SU-DHL-6 (cell line): Measurements from ENCODE around the gene PDE6D.

Experiments used
- H2AFZ ChIP-seq: fragments of 200-600 bp; sonication (generic); 2 replicates; pipeline ENCODE4 v1.6.1; 2014; ENCODE audit warnings: low read depth, mild to moderate bottlenecking, moderate library complexity, mixed read lengths, antibody characterized with exemption, low read length; ENCODE audit not compliant: severe bottlenecking
- H3F3A ChIP-seq: fragments of 200-600 bp; shearing (Covaris generic); 2 replicates; pipeline ENCODE4 v1.6.0; 2016; ENCODE audit warnings: antibody characterized with exemption, mild to moderate bottlenecking; ENCODE audit not compliant: insufficient read depth
- H3K27ac ChIP-seq: fragments of 200-600 bp; sonication (generic); 2 replicates; pipeline ENCODE4 v1.5.1; 2016; ENCODE audit warnings: low read depth, mild to moderate bottlenecking, low read length, moderate library complexity, mixed read lengths
- H3K27me3 ChIP-seq: fragments of 200-600 bp; sonication (generic), shearing (Covaris generic); 2 replicates; pipeline ENCODE4 v1.6.0; 2014; ENCODE audit warnings: mild to moderate bottlenecking, low read length
- H3K36me3 ChIP-seq: fragments of 200-600 bp; sonication (generic); 2 replicates; pipeline ENCODE4 v1.6.1; 2014; ENCODE audit warnings: mild to moderate bottlenecking, low read length, mixed read lengths
- H3K4me2 ChIP-seq: fragments of 300-600, 200-600 bp; shearing (Covaris generic), sonication (generic); 2 replicates; pipeline ENCODE4 v1.6.0; 2014; ENCODE audit warnings: low read length, low read depth, mild to moderate bottlenecking; ENCODE audit not compliant: poor library complexity, severe bottlenecking
- H3K4me3 ChIP-seq: fragments of 200-600 bp; sonication (generic); 2 replicates; pipeline ENCODE4 v1.5.1; 2014; ENCODE audit warnings: antibody characterized with exemption, low read length, mild to moderate bottlenecking, mixed read lengths; ENCODE audit not compliant: insufficient read depth, poor library complexity, severe bottlenecking
- H3K79me2 ChIP-seq: fragments of 200-600 bp; sonication (generic); 2 replicates; pipeline ENCODE4 v1.6.1; 2014; ENCODE audit warnings: mild to moderate bottlenecking, low read length, moderate library complexity; ENCODE audit not compliant: insufficient read depth
- H3K9ac ChIP-seq: fragments of 200-600 bp; sonication (generic); 2 replicates; pipeline ENCODE4 v1.7.0; 2014; ENCODE audit warnings: mild to moderate bottlenecking, low read length
- H3K9me2 ChIP-seq: fragments of 200-600 bp; sonication (generic); replicated peaks from 2 replicates; pipeline ENCODE4 v1.6.1; 2014; ENCODE audit warnings: low read length; ENCODE audit not compliant: insufficient read depth
- H3K9me3 ChIP-seq: fragments of 200-600 bp; sonication (generic); 2 replicates; pipeline ENCODE4 v1.6.1; 2014; ENCODE audit warnings: low read length, mixed read lengths; ENCODE audit not compliant: insufficient read depth
- H4K20me1 ChIP-seq: fragments of 200-600 bp; sonication (generic); 2 replicates; pipeline ENCODE4 v1.6.1; 2014; ENCODE audit warnings: low read depth, mild to moderate bottlenecking, antibody characterized with exemption, low read length, moderate library complexity, mixed read lengths
- EZH2phosphoT487 ChIP-seq: fragments of 200-600 bp; sonication (generic), shearing (Covaris generic); conservative IDR thresholded peaks from 2 replicates; pipeline ENCODE4 v1.6.1; 2018; ENCODE audit warnings: mild to moderate bottlenecking, antibody characterized with exemption, low read length, moderate library complexity, mixed read lengths
- TF ChIP-seq, protein P1 (sequence below): fragments of 200-600 bp; sonication (generic); IDR thresholded peaks from one replicate; pipeline ENCODE4 v1.5.1; 2017; ENCODE audit warnings: antibody characterized with exemption, mild to moderate bottlenecking, low read length, moderate library complexity; ENCODE audit not compliant: insufficient read depth, poor library complexity, severe bottlenecking

The PDE6D gene

GRCh38 chr2:231764124-231764523 is 17.0 kb downstream of the PDE6D start:
- Histone ChIP-seq H3K27ac (no peak overlapping the region), H3K9me3 (no peaks in the 10 kb centered on the region), H3F3A (0 out of 2 replicates have a peak, but pooled peaks cover 8% of the 10 kb centered on the region), H3K4me3 (no peak overlapping the region), H3K4me2 (no peak overlapping the region), H3K79me2 (no peaks in the 10 kb centered on the region), H3K9me2 (no peaks in the 10 kb centered on the region), H3K27me3 (no peaks in the 10 kb centered on the region), H4K20me1 (no peaks in the 10 kb centered on the region; the same call in 1 of the 2 replicates), H3K9ac (no peak overlapping the region), H3K36me3 (no peaks in the 10 kb centered on the region), H2AFZ (no peak overlapping the region)
- TF ChIP-seq, protein P1, sequence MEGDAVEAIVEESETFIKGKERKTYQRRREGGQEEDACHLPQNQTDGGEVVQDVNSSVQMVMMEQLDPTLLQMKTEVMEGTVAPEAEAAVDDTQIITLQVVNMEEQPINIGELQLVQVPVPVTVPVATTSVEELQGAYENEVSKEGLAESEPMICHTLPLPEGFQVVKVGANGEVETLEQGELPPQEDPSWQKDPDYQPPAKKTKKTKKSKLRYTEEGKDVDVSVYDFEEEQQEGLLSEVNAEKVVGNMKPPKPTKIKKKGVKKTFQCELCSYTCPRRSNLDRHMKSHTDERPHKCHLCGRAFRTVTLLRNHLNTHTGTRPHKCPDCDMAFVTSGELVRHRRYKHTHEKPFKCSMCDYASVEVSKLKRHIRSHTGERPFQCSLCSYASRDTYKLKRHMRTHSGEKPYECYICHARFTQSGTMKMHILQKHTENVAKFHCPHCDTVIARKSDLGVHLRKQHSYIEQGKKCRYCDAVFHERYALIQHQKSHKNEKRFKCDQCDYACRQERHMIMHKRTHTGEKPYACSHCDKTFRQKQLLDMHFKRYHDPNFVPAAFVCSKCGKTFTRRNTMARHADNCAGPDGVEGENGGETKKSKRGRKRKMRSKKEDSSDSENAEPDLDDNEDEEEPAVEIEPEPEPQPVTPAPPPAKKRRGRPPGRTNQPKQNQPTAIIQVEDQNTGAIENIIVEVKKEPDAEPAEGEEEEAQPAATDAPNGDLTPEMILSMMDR: no peak
- no peak for TF ChIP-seq EZH2phosphoT487

- Histone ChIP-seq H3K4me2 (no peak overlapping the region), H4K20me1 (no peaks in the 10 kb centered on the region; the same call in 1 of the 2 replicates), H3K79me2 (no peaks in the 10 kb centered on the region), H2AFZ (no peak overlapping the region), H3F3A (0 out of 2 replicates have a peak, but pooled peaks cover 8% of the 10 kb centered on the region), H3K9me3 (no peaks in the 10 kb centered on the region), H3K9me2 (no peaks in the 10 kb centered on the region), H3K4me3 (no peak overlapping the region), H3K27me3 (no peaks in the 10 kb centered on the region), H3K27ac (no peak overlapping the region), H3K36me3 (no peaks in the 10 kb centered on the region), H3K9ac (no peak overlapping the region)
- TF ChIP-seq EZH2phosphoT487: no peak
- TF ChIP-seq, protein P1: no peak
Observed at GRCh38 chr2:231761735-231762134, 19.3 kb downstream of the PDE6D start.

DNA sequence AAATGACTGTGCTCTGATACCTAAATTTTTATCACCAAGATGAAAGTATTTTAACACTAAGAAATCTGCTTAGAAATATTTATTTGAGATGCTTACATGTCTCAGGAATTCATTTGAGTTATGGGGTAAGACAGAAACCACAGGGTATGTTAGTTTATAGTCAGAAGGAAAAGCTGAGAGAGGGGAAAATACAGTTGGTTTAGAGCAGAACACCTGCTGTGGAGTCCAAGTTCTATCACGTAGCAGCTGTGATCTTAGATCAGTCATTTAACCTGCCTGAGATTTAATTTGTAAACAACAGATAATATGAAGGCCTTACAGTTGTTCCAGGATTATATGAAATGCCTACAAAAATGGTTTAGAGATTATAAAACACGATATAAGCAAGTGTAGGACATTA is 29.0 kb downstream of the PDE6D start:
- TF ChIP-seq, protein P1: no peak
- TF ChIP-seq EZH2phosphoT487: no peak
- Histone ChIP-seq H3K4me2 (no peak overlapping the region), H3K9ac (no peak overlapping the region), H4K20me1 (no peaks in the 10 kb centered on the region), H3F3A (no peaks in the 10 kb centered on the region; the same call in 1 of the 2 replicates), H3K36me3 (no peaks in the 10 kb centered on the region), H2AFZ (no peak overlapping the region), H3K79me2 (no peaks in the 10 kb centered on the region), H3K27ac (no peak overlapping the region), H3K27me3 (no peaks in the 10 kb centered on the region), H3K9me3 (no peaks in the 10 kb centered on the region), H3K4me3 (no peak overlapping the region), H3K9me2 (no peaks in the 10 kb centered on the region)
